H1 (cell line): ENCODE measurements around the gene ATP11A. TPM values are rescaled to one million over a fixed set of nuclear protein-coding genes. Genes with fewer than 3 reads are reported as not detected.

ENCODE experiments used
- ASH2L ChIP-seq: fragments of 200-600, 300-600 bp; sonication (generic); IDR thresholded peaks from one replicate; pipeline ENCODE4 v1.7.1; 2017; ENCODE audit warnings: low read length
- MAX ChIP-seq: IDR thresholded peaks from 2 replicates; pipeline ENCODE4 v1.6.1; 2012; ENCODE audit warnings: inconsistent platforms
- TAF1 ChIP-seq: IDR thresholded peaks from 2 replicates; pipeline ENCODE4 v1.6.1; 2011; ENCODE audit warnings: mild to moderate bottlenecking, low read depth, low read length
- YY1 ChIP-seq: IDR thresholded peaks from 2 replicates; pipeline ENCODE4 v1.6.1; 2011; ENCODE audit warnings: low read depth, mild to moderate bottlenecking, low read length
- polyA plus RNA-seq, 7 experiments: library from polyadenylated mRNA; depleted of rRNA in 3 of 7; stranded (reverse) in 5 of 7; unstranded in 2 of 7; fragments of >200 nt in 5 of 7; fragments of 200-250 nt in 2 of 7; gene quantifications; 1 replicate in 5 of 7; 2 replicates in 1 of 7; 4 replicates in 1 of 7; pipeline versions ENCODE4 v1.2.1 to v1.2.3, GENCODE V29; 2011 to 2013; ENCODE audit warnings: missing spikeins in 2 of 7, mixed read lengths in 2 of 7
- total RNA-seq: library from RNA; stranded (reverse); fragmentation: NEBNext Ultra II Directional; extraction: Animal tissue kit (Norgen Biotek cat#: 25700); gene quantifications from 2 replicates; pipeline ENCODE4 v1.2.1, GENCODE V29; 2021
- TF ChIP-seq, protein P1 (sequence below): fragments of 300-600 bp; sonication (generic); IDR thresholded peaks from 2 replicates; pipeline ENCODE4 v1.7.1; 2012; ENCODE audit warnings: low read length, moderate library complexity, mild to moderate bottlenecking, inconsistent platforms; ENCODE audit not compliant: insufficient replicate concordance

Gene ATP11A
- total and polyA plus RNA-seq, 2 of the 8 experiments (the other 6 are each of a cell fraction or from before 2014, with no cell fraction given): 28.8 to 72.9 TPM

DNA sequence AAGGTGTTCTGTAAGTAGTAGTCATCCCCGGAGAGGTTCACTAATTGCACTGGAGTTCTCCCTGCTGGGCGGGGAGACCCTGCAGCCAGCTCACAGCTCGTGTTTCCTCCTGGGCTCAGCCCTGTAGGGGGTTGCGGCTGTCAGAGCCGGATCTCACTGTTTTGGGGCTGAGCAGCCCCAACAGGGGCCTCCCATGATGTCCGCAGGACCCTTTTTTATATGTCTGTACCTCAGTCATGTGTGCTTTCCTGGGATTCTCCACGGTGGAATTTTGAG lies 148.9 kb downstream of the ATP11A start (continued):
- TF ChIP-seq, protein P1, sequence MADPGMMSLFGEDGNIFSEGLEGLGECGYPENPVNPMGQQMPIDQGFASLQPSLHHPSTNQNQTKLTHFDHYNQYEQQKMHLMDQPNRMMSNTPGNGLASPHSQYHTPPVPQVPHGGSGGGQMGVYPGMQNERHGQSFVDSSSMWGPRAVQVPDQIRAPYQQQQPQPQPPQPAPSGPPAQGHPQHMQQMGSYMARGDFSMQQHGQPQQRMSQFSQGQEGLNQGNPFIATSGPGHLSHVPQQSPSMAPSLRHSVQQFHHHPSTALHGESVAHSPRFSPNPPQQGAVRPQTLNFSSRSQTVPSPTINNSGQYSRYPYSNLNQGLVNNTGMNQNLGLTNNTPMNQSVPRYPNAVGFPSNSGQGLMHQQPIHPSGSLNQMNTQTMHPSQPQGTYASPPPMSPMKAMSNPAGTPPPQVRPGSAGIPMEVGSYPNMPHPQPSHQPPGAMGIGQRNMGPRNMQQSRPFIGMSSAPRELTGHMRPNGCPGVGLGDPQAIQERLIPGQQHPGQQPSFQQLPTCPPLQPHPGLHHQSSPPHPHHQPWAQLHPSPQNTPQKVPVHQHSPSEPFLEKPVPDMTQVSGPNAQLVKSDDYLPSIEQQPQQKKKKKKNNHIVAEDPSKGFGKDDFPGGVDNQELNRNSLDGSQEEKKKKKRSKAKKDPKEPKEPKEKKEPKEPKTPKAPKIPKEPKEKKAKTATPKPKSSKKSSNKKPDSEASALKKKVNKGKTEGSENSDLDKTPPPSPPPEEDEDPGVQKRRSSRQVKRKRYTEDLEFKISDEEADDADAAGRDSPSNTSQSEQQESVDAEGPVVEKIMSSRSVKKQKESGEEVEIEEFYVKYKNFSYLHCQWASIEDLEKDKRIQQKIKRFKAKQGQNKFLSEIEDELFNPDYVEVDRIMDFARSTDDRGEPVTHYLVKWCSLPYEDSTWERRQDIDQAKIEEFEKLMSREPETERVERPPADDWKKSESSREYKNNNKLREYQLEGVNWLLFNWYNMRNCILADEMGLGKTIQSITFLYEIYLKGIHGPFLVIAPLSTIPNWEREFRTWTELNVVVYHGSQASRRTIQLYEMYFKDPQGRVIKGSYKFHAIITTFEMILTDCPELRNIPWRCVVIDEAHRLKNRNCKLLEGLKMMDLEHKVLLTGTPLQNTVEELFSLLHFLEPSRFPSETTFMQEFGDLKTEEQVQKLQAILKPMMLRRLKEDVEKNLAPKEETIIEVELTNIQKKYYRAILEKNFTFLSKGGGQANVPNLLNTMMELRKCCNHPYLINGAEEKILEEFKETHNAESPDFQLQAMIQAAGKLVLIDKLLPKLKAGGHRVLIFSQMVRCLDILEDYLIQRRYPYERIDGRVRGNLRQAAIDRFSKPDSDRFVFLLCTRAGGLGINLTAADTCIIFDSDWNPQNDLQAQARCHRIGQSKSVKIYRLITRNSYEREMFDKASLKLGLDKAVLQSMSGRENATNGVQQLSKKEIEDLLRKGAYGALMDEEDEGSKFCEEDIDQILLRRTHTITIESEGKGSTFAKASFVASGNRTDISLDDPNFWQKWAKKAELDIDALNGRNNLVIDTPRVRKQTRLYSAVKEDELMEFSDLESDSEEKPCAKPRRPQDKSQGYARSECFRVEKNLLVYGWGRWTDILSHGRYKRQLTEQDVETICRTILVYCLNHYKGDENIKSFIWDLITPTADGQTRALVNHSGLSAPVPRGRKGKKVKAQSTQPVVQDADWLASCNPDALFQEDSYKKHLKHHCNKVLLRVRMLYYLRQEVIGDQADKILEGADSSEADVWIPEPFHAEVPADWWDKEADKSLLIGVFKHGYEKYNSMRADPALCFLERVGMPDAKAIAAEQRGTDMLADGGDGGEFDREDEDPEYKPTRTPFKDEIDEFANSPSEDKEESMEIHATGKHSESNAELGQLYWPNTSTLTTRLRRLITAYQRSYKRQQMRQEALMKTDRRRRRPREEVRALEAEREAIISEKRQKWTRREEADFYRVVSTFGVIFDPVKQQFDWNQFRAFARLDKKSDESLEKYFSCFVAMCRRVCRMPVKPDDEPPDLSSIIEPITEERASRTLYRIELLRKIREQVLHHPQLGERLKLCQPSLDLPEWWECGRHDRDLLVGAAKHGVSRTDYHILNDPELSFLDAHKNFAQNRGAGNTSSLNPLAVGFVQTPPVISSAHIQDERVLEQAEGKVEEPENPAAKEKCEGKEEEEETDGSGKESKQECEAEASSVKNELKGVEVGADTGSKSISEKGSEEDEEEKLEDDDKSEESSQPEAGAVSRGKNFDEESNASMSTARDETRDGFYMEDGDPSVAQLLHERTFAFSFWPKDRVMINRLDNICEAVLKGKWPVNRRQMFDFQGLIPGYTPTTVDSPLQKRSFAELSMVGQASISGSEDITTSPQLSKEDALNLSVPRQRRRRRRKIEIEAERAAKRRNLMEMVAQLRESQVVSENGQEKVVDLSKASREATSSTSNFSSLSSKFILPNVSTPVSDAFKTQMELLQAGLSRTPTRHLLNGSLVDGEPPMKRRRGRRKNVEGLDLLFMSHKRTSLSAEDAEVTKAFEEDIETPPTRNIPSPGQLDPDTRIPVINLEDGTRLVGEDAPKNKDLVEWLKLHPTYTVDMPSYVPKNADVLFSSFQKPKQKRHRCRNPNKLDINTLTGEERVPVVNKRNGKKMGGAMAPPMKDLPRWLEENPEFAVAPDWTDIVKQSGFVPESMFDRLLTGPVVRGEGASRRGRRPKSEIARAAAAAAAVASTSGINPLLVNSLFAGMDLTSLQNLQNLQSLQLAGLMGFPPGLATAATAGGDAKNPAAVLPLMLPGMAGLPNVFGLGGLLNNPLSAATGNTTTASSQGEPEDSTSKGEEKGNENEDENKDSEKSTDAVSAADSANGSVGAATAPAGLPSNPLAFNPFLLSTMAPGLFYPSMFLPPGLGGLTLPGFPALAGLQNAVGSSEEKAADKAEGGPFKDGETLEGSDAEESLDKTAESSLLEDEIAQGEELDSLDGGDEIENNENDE: no peak
- no peak for TF ChIP-seq ASH2L
- no peak for TF ChIP-seq MAX
- no peak for TF ChIP-seq YY1
- TF ChIP-seq TAF1: no peak
- TF ChIP-seq, all 59 proteins: peak for 0
